ENCODE results near the gene PDHB. TPM values are rescaled to one million over a fixed set of nuclear protein-coding genes. Genes with fewer than 3 reads are reported as not detected.
A peak's percentile ranks its signal among the peaks of the same experiment; 100 is the strongest.

The PDHB gene
- total and polyA plus RNA-seq, 2 of the 13 experiments (the other 11 are each of a cell fraction or from before 2014, with no cell fraction given), result 108 to 153 TPM

GRCh38 chr3:58452176-58452575, 18.5 kb upstream of the PDHB start (continued):
- TF ChIP-seq SAFB2 (CRISPR knock-in tag; IDR thresholded peaks at IDR 0.05; ENCODE audit: borderline replicate concordance, low read depth) (no peak), PITX1 (CRISPR knock-in tag; IDR thresholded peaks at IDR 0.05) (peak; percentile 85; the same call in 1 of the 2 replicates), GABPB1 (CRISPR knock-in tag; IDR thresholded peaks at IDR 0.05) (no peak; the same call in 1 of the 2 replicates), ZNF264 (CRISPR knock-in tag; IDR thresholded peaks at IDR 0.05) (peak; percentile 72; the same call in 1 of the 2 replicates), EP300 (IDR thresholded peaks at IDR 0.05; ENCODE audit: low read depth in 2 of 2, low read length in 2 of 2) (peak; percentile 73 to 95; a peak in 3 of 4 replicates), EP300 (CRISPR knock-in tag; IDR thresholded peaks at IDR 0.05; ENCODE audit: borderline replicate concordance) (peak; percentile 94), NR2F6 (IDR thresholded peaks at IDR 0.05) (peak; percentile 95), NR2F6 (CRISPR knock-in tag; IDR thresholded peaks at IDR 0.05) (peak; percentile 95), MEF2D (CRISPR knock-in tag; IDR thresholded peaks at IDR 0.05) (peak; percentile 17; the same call in 1 of the 2 replicates), CBX2 (IDR thresholded peaks at IDR 0.05; ENCODE audit: low read depth, low read length) (no peak), CBX2 (CRISPR knock-in tag; IDR thresholded peaks at IDR 0.05; ENCODE audit: low read depth) (no peak), ZMYM3 (CRISPR knock-in tag; IDR thresholded peaks at IDR 0.05) (peak; percentile 51; the same call in 1 of the 2 replicates), ZNF572 (CRISPR knock-in tag; IDR thresholded peaks at IDR 0.05) (no peak), ZNF773 (CRISPR knock-in tag; IDR thresholded peaks at IDR 0.05; ENCODE audit: borderline replicate concordance) (no peak), ZNF724P (CRISPR knock-in tag; IDR thresholded peaks at IDR 0.05; ENCODE audit: borderline replicate concordance) (no peak), TCF12 (IDR thresholded peaks at IDR 0.05) (no peak), TCF12 (CRISPR knock-in tag; IDR thresholded peaks at IDR 0.05) (0 out of 2 replicates have a peak, but pooled peaks have one; percentile 74), RORA (CRISPR knock-in tag; IDR thresholded peaks at IDR 0.05) (no peak), NFYB (CRISPR knock-in tag; IDR thresholded peaks at IDR 0.05) (no peak), ZBTB39 (CRISPR knock-in tag; IDR thresholded peaks at IDR 0.05) (no peak), GMEB1 (CRISPR knock-in tag; IDR thresholded peaks at IDR 0.05; ENCODE audit: borderline replicate concordance) (peak; percentile 38; the same call in 1 of the 2 replicates), KDM6A (CRISPR knock-in tag; IDR thresholded peaks at IDR 0.05; ENCODE audit: low read depth) (peak; percentile 87), TEF (CRISPR knock-in tag; IDR thresholded peaks at IDR 0.05) (no peak)
- TF ChIP-seq, protein P1, sequence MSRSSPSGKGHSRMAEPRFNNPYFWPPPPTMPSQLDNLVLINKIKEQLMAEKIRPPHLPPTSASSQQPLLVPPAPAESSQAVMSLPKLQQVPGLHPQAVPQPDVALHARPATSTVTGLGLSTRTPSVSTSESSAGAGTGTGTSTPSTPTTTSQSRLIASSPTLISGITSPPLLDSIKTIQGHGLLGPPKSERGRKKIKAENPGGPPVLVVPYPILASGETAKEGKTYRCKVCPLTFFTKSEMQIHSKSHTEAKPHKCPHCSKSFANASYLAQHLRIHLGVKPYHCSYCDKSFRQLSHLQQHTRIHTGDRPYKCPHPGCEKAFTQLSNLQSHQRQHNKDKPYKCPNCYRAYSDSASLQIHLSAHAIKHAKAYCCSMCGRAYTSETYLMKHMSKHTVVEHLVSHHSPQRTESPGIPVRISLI (CRISPR knock-in tag; IDR thresholded peaks at IDR 0.05; ENCODE audit: borderline replicate concordance), result 0 out of 2 replicates have a peak, but pooled peaks have one; percentile 28
- TF ChIP-seq, protein P2, sequence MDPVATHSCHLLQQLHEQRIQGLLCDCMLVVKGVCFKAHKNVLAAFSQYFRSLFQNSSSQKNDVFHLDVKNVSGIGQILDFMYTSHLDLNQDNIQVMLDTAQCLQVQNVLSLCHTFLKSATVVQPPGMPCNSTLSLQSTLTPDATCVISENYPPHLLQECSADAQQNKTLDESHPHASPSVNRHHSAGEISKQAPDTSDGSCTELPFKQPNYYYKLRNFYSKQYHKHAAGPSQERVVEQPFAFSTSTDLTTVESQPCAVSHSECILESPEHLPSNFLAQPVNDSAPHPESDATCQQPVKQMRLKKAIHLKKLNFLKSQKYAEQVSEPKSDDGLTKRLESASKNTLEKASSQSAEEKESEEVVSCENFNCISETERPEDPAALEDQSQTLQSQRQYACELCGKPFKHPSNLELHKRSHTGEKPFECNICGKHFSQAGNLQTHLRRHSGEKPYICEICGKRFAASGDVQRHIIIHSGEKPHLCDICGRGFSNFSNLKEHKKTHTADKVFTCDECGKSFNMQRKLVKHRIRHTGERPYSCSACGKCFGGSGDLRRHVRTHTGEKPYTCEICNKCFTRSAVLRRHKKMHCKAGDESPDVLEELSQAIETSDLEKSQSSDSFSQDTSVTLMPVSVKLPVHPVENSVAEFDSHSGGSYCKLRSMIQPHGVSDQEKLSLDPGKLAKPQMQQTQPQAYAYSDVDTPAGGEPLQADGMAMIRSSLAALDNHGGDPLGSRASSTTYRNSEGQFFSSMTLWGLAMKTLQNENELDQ (CRISPR knock-in tag; IDR thresholded peaks at IDR 0.05; ENCODE audit: borderline replicate concordance), result no peak

Data from HepG2 (cell line).